Medulla oblongata (tissue), 1 donor: ENCODE data around the gene ALS2CL.

Experiments
- DNase-seq: peaks from one replicate; pipeline ENCODE4 v3.0.0-alpha.2; 2015; ENCODE audit errors: extremely low spot score

Gene ALS2CL

GRCh38 chr3:46664971-46665762, 28.3 kb downstream of the ALS2CL start:
- DNase-seq: no peak

- no peak for DNase-seq
Observed at GRCh38 chr3:46664188-46664970, 29.1 kb downstream of the ALS2CL start.

- no peak for DNase-seq
Observed at GRCh38 chr3:46663591-46664135, 29.8 kb downstream of the ALS2CL start.

GRCh38 chr3:46662771-46663551, 30.5 kb downstream of the ALS2CL start:
- peak; percentile 50 for DNase-seq

- no peak for DNase-seq
Observed at GRCh38 chr3:46661776-46662766, 31.4 kb downstream of the ALS2CL start.

DNA sequence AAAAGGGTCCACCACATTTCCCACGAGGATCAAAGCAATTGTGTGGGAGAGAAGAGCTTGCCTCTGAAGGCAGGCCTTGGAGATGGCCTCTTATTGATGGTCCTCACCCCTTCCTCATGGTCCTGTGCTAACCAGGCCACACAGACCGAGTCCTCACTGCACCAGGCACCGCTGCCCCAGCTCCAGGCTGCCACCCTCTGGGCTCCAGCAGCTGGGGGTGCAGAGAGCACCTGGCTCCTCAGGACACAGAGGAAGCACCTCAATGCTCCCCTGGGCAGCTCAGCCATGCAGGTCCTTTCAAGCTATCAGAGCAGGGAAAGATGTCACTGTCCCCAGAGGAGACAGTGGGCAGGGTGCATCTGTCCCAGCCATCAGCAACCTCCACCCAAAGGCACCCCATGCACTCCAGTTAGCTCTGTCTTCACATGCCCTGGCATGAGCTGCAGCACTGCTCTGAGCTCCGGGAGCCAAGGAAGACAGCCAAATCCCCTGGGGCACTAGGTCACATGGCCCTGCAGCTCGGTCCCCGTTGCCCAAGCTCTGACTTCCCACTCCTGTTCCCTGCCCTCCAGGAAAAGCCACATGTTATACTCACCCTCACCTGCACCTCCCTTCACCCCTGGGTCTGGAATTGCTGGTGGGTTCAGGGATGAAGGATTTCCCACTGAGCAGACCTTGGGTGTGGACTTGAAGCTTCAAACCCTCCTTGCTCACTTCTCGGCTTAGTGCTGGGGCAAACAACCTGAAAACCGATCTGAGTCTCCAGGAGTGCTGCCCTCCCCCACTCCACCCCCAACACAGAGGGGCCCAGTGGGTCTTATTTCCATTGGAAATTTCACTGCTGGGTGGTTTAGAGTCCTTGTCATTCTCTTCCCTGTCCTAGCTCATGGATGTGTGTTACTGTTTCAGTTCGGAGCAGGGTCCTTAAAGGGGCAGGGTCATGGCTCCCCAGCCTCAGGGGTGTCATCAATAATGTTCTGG, 32.6 kb downstream of the ALS2CL start:
- DNase-seq: no peak

- no peak for DNase-seq
Observed at GRCh38 chr3:46660003-46660402, 33.5 kb downstream of the ALS2CL start.

GRCh38 chr3:46659285-46659684, 34.2 kb downstream of the ALS2CL start:
- DNase-seq: no peak

DNA sequence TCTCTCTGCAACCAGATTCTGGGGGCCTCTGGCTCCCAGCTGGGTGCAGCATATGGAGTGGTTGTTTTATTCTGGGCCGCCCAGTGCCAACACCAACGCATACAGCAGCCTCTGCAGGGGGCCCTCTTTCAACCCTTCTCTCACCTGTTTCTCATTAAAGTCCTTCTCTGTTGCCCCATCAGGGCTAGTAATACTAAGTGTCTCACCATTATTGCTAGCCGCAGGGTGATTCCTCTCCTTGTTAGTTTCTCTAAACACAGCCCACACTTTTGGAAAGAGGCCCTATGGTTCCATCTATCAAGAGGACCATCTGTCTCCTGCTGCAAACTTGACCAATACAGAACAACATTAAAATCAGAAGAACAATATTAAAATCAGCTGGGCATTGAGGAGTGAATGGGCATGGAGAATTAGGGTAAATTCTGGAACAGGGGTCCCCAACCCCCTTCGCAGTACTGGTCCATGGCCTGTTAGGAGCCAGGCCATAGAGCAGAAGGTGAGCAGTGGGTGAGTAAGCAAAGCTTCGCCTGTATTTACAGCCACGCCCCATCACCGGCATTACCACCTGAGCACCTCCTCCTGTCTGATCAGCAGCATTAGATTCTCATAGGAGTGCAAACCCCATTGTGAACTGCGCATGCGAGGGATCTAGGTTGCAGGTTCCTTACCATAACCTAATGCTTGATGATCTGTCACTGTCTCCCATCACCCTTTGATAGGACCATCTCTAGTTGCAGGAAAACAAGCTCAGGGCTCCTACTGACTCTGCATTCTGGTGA, 36.5 kb downstream of the ALS2CL start:
- DNase-seq: no peak

- no peak for DNase-seq
Observed at GRCh38 chr3:46655271-46655670, 38.2 kb downstream of the ALS2CL start.

DNA sequence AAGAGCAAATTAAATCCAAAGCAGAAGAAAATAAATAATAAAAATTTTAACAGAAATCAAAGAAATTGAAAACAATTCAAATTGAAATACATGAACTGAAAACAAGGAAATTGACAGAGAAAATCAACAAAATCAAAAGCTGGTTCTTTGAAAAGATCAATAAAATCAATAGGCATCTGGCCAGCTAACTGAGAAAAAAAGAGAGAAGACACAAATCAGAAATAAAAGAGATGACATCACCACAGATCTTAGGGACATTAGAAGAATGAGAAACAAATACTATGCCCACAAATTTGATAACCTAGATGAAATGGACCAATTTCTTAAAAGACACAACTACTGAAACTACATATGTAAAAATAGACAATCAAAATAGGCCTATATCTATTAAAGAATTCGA, 42.4 kb downstream of the ALS2CL start:
- DNase-seq: no peak

GRCh38 chr3:46649436-46649835, 44.0 kb downstream of the ALS2CL start:
- DNase-seq: no peak

DNA sequence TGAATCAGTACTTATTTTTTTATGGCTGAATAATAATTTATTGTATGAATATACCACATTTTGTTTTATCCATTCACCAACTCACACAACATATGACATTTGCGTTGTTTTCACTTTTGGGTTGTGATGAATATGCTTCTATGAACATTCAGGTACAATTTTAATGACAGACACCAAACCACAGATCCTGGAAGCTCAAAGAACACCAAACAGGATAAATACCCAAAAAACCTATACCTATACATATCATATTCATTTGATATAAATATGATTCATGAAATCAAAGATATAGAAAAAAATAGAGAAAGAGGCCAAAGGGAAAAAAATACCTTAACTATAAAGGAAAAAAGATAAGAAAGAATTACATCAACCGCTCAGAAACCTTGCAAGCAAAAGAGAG, 45.4 kb downstream of the ALS2CL start:
- DNase-seq: no peak

DNA sequence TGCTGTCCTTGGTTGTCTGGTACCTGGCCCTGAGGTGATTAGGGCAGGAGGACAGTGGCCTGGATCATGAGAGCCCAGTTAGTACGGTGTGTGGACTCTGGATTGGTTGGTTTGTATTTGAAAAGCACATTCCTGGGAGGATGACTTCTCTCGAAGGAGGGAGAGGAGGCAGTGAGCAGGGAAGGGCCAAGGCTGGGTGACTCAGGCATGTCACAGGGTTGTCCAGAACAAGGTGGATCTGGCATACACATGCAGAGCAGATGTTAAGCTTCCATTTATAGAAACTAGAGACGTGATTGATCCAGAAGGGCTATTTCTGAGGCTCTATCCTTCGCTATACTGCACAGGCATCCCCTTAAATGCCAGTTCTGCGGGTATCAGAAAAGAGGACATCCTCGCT, 46.8 kb downstream of the ALS2CL start:
- no peak for DNase-seq

DNA sequence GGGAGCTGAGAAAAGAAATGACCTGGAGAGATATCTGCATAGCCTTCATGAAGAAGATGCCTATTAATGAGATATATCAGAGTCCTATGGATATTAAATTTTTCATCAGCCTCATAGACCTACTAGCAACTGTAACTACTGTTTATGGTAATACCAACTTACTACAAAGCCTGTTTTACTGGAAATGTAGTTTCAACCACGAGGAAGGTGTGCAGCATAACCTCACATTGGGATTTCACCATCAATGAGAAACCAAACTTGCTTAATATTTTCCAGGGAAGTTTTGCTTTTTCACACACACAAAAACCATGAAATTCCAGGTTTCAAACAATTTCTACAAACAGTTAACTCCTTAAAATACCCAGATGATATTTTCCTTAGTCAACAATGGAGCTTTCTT, 49.8 kb downstream of the ALS2CL start:
- no peak for DNase-seq

DNA sequence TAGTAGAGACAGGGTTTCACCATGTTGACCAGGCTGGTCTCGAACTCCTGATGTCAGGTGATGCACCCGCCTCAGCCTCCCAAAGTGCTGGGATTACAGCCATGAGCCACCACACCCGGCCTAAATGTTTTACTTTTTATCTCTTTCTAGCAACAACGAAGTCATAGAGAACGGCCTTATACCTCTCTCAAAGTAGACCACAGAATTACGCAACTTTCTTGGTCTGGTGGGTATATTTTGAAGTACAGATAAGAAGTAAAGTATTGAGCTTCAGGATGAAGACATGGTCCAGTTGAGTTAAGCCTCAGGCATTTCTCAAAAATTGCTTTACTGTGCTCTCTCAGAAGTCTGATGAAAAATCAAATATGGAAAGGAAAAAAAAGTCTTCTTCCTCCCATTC, 50.5 kb downstream of the ALS2CL start:
- no peak for DNase-seq

DNA sequence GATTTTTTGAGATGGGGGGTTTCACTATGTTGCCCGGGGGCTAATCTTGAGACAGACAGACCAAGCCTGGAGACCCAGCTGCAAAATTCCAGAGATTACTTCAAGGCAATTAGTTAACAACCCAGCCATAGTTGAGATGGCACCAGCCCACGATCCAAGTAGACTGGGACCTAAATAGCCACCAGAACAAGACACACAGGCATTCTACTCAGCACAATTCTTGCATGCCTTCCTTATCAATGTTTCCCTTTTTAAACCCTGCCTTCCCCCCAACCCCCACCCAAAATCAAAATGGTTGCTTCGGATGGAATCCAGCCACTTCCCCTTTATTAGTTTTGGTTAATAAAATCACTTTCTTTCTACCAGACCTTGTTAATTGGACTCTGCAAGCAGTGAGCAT, 52.6 kb downstream of the ALS2CL start:
- DNase-seq: no peak

- DNase-seq: no peak
Observed at GRCh38 chr3:46639221-46639620, 54.3 kb downstream of the ALS2CL start.

- DNase-seq: no peak
Observed at GRCh38 chr3:46634856-46635255, 58.6 kb downstream of the ALS2CL start.
